ENCODE data around the gene CD58.

Gene CD58

DNA sequence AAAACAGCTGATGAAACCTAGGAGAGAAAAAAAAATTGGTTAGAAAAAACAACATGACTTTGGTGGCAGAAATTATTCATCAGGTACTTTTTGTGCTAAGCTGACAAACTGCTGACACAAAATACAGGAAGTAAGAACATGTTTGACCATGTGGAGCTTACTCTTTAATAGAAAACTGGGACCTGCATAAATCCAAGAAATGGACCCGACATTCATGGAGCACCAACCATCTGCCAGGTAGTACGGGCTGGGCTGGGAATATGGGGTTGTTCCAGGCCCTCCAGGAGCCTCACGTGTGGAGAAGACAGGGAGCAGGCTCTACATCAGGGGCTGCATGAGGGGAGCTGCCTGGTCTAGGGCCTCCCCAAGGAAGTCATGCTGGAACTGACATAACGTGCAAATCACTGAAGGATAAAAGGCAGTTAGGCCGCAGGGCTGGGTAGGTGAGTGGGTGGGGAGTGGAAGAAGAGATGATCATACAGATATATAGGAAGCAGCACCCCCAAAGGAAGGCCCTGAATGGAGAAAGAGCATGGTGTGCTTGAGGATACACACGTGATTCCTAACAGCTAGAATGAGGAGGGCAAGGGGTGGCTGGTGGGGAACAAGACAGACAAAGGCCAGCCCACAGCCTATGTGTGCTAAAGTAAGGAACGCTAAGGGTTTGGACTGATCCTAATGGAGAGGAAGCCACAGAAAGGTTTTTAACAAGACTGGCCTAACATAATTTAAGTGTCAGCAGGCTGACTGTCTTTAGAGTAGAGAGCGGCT is 26.1 kb downstream of the CD58 start:
- no peak for DNase-seq (ENCODE audit: low read depth in 2 of 2)
- no peak for TF ChIP-seq CTCF (IDR thresholded peaks at IDR 0.05; ENCODE audit: low read depth, low read length)
- no peak overlapping the region for H3K4me3 ChIP-seq (replicated peaks in 1 of 2; ENCODE audit: low read depth in 2 of 2, low read length in 2 of 2)

DNA sequence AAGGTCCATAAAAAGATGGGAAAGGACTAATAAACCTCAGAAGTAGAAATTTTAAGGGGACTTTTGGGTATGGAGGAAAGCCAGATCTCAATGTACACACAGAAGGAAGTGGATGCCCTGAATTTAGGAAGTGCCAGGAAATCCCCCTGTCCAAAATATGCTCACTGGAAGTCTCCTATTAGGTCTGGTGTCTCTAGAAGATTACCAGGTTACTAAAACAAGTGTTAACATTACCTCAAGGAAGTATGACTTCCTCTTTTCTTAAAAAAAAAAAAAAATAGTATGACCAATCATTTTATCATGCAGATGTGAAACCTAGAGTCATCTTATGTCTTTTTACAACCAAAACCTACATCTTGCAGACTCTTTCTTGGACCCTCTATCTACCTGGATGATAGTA is 30.7 kb downstream of the CD58 start:
- no peak for TF ChIP-seq CTCF (IDR thresholded peaks at IDR 0.05; ENCODE audit: low read depth, low read length)
- DNase-seq (ENCODE audit: low read depth in 2 of 2): no peak
- no peak overlapping the region for H3K4me3 ChIP-seq (replicated peaks in 1 of 2; ENCODE audit: low read depth in 2 of 2, low read length in 2 of 2)

DNA sequence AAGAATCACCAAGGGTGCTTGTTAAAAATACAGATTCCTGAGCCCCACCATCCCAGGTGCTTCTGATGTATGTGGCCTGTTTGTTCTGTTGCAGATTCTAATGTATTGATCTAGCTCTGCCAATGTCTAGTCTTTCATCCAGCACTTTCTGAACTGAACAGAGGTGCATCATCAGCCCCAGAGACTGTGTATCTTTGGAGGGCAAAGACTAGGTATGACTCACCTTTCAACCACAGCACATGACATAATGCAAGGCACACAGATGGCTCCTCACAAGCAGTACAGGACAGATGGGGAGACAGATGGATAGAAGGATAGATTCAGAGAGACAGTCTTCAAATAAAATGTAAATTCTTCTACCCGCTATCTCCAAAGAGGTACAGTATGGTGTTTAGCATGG is 32.3 kb downstream of the CD58 start:
- no peak for TF ChIP-seq CTCF (IDR thresholded peaks at IDR 0.05; ENCODE audit: low read depth, low read length)
- no peak overlapping the region for H3K4me3 ChIP-seq (replicated peaks in 1 of 2; ENCODE audit: low read depth in 2 of 2, low read length in 2 of 2)
- DNase-seq (ENCODE audit: low read depth in 2 of 2): peak in 1 of 2 donors; percentile 67

DNA sequence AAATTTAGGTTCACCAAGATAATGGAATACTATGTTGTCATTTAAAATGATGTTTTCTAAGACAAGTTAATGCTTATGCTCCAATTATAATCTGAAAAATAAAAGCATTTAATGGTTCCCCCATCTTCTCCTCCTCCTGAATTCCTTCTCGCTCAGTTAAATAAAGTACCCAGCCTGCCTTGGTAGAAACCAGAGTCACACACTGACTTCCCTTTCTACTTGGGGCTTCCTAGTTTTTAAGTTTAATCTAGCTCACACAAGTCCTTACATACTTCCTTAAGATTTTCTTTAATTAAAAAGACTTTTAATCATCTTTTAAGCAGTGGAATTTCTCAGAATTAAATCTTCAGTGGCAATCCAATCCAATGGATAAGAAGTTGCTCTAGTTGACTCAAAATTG is 32.9 kb downstream of the CD58 start:
- no peak overlapping the region for H3K4me3 ChIP-seq (replicated peaks in 1 of 2; ENCODE audit: low read depth in 2 of 2, low read length in 2 of 2)

GRCh38 chr1:116537040-116537831 is 33.6 kb downstream of the CD58 start:
- no peak for TF ChIP-seq CTCF (IDR thresholded peaks at IDR 0.05; ENCODE audit: low read depth, low read length)
- peak; percentile 11 to 38 for DNase-seq (ENCODE audit: low read depth in 2 of 2)
- no peak overlapping the region for H3K4me3 ChIP-seq (replicated peaks in 1 of 2; ENCODE audit: low read depth in 2 of 2, low read length in 2 of 2)

More for the DNA sequence above, 32.9 kb downstream of the CD58 start:
- DNase-seq (ENCODE audit: low read depth in 2 of 2): no peak
- no peak for TF ChIP-seq CTCF (IDR thresholded peaks at IDR 0.05; ENCODE audit: low read depth, low read length)

GRCh38 chr1:116534014-116534739 is 36.6 kb downstream of the CD58 start:
- no peak overlapping the region for H3K4me3 ChIP-seq (replicated peaks in 1 of 2; ENCODE audit: low read depth in 2 of 2, low read length in 2 of 2)
- TF ChIP-seq CTCF (IDR thresholded peaks at IDR 0.05; ENCODE audit: low read depth, low read length): no peak
- DNase-seq (ENCODE audit: low read depth in 2 of 2): no peak
